ENCODE measurements around the gene HMOX2.
A peak's percentile ranks its signal among the peaks of the same experiment; 100 is the strongest.

The HMOX2 gene

DNA sequence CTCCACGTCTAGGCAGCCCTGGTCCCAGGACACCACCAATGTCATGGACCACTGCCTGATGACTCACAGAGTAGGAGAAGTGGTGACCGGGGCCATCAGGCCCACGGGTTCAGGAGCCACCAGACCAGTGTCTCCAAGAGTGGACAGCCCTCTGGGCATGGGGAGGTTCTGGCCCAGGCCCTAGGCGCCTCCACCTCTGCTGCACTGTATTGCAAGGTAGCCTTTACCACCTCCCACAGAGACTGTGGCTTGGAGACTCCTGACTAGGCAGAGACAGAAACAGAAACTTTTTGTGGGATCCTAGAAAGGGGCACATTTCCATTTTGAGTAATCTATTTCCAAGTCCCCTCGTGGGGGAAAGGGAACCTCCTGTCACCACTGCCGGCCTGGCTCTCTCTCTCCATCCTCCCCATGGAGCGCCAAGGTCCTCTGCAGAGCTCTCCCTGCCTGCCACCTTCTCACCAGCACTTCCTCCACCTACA is 59.5 kb downstream of the HMOX2 start:
- Histone ChIP-seq H3K9ac (ENCODE audit: low read length) (no peak overlapping the region), H3K23ac (ENCODE audit: low read length in 2 of 2) (no peak overlapping the region), H2BK12ac (ENCODE audit: low read length in 2 of 2) (peak overlapping the region in 1 of 2 experiments; percentile 11), H4K8ac (ENCODE audit: low read length) (peak overlapping the region; percentile 29), H3K27ac (ENCODE audit: low read length, poor library complexity, severe bottlenecking) (no peak overlapping the region), H3K79me1 (replicated peaks; ENCODE audit: low read length, poor library complexity, severe bottlenecking) (peaks cover 38% of the 10 kb centered on the region), H3K18ac (ENCODE audit: low read depth in 1 of 2, low read length in 2 of 2) (no peak overlapping the region), H2AK5ac (ENCODE audit: low read length, severe bottlenecking) (peak overlapping the region; percentile 44), H3K27me3 (ENCODE audit: control insufficient read depth in 1 of 2, insufficient read depth in 1 of 2, low read length in 2 of 2) (no peaks in the 10 kb centered on the region), H3K4me1 (ENCODE audit: control insufficient read depth, insufficient read depth, low read depth, low read length) (peaks cover 11% of the 10 kb centered on the region), H3K36me3 (ENCODE audit: control insufficient read depth in 1 of 2, insufficient read depth in 2 of 2, low read depth in 1 of 2, low read length in 2 of 2) (peaks cover 18 to 32% of the 10 kb centered on the region in 2 experiments), H3K4ac (ENCODE audit: low read depth in 1 of 2, low read length in 2 of 2) (no peak overlapping the region), H2BK15ac (ENCODE audit: low read depth, poor library complexity, severe bottlenecking) (peak overlapping the region; percentile 34), H3K9me3 (ENCODE audit: control insufficient read depth, low read length) (no peaks in the 10 kb centered on the region), H4K91ac (ENCODE audit: low read length) (no peak overlapping the region), H2AFZ (ENCODE audit: low read depth, low read length) (no peak overlapping the region), H3K14ac (ENCODE audit: low read length in 2 of 2) (no peak overlapping the region), H3K4me3 (ENCODE audit: insufficient read depth in 1 of 2, low read depth in 1 of 2, low read length in 2 of 2) (no peak overlapping the region), H2BK5ac (ENCODE audit: low read depth, low read length, poor library complexity, severe bottlenecking) (no peak overlapping the region), H2BK120ac (ENCODE audit: low read depth, low read length) (no peak overlapping the region), H3K4me2 (ENCODE audit: low read length, poor library complexity, severe bottlenecking) (no peak overlapping the region)
- WGBS: 92% methylated on average over 7 of the region's 7 CpGs
- DNase-seq: no peak

- 97% methylated on average over 14 of the region's 15 CpGs for WGBS
- peaks cover 11% of the 10 kb centered on the region for H3K4me1 ChIP-seq (ENCODE audit: control insufficient read depth, insufficient read depth, low read depth, low read length)
- peaks cover 36% of the 10 kb centered on the region for H3K79me1 ChIP-seq (replicated peaks; ENCODE audit: low read length, poor library complexity, severe bottlenecking)
- H2AK5ac ChIP-seq (ENCODE audit: low read length, severe bottlenecking): peak overlapping the region; percentile 37
- H2BK15ac ChIP-seq (ENCODE audit: low read depth, poor library complexity, severe bottlenecking): no peak overlapping the region
- H4K91ac ChIP-seq (ENCODE audit: low read length): no peak overlapping the region
- no peaks in the 10 kb centered on the region for H3K9me3 ChIP-seq (ENCODE audit: control insufficient read depth, low read length)
- DNase-seq: no peak
- H3K23ac ChIP-seq (ENCODE audit: low read length in 2 of 2): no peak overlapping the region
- H2AFZ ChIP-seq (ENCODE audit: low read depth, low read length): no peak overlapping the region
- no peak overlapping the region for H2BK120ac ChIP-seq (ENCODE audit: low read depth, low read length)
- H3K36me3 ChIP-seq (ENCODE audit: control insufficient read depth in 1 of 2, insufficient read depth in 2 of 2, low read depth in 1 of 2, low read length in 2 of 2): peaks cover 17 to 32% of the 10 kb centered on the region in 2 experiments
- no peak overlapping the region for H4K8ac ChIP-seq (ENCODE audit: low read length)
- H3K14ac ChIP-seq (ENCODE audit: low read length in 2 of 2): no peak overlapping the region
- no peak overlapping the region for H3K18ac ChIP-seq (ENCODE audit: low read depth in 1 of 2, low read length in 2 of 2)
- no peak overlapping the region for H3K4me2 ChIP-seq (ENCODE audit: low read length, poor library complexity, severe bottlenecking)
- no peak overlapping the region for H3K27ac ChIP-seq (ENCODE audit: low read length, poor library complexity, severe bottlenecking)
- H3K27me3 ChIP-seq (ENCODE audit: control insufficient read depth in 1 of 2, insufficient read depth in 1 of 2, low read length in 2 of 2): no peaks in the 10 kb centered on the region
- peak overlapping the region in 1 of 2 experiments; percentile 85 for H3K4me3 ChIP-seq (ENCODE audit: insufficient read depth in 1 of 2, low read depth in 1 of 2, low read length in 2 of 2)
- H3K9ac ChIP-seq (ENCODE audit: low read length): no peak overlapping the region
- H2BK12ac ChIP-seq (ENCODE audit: low read length in 2 of 2): no peak overlapping the region
- H3K4ac ChIP-seq (ENCODE audit: low read depth in 1 of 2, low read length in 2 of 2): no peak overlapping the region
- no peak overlapping the region for H2BK5ac ChIP-seq (ENCODE audit: low read depth, low read length, poor library complexity, severe bottlenecking)
These were observed 60.4 kb downstream of the HMOX2 start for GRCh38 chr16:4536391-4537106.

DNA sequence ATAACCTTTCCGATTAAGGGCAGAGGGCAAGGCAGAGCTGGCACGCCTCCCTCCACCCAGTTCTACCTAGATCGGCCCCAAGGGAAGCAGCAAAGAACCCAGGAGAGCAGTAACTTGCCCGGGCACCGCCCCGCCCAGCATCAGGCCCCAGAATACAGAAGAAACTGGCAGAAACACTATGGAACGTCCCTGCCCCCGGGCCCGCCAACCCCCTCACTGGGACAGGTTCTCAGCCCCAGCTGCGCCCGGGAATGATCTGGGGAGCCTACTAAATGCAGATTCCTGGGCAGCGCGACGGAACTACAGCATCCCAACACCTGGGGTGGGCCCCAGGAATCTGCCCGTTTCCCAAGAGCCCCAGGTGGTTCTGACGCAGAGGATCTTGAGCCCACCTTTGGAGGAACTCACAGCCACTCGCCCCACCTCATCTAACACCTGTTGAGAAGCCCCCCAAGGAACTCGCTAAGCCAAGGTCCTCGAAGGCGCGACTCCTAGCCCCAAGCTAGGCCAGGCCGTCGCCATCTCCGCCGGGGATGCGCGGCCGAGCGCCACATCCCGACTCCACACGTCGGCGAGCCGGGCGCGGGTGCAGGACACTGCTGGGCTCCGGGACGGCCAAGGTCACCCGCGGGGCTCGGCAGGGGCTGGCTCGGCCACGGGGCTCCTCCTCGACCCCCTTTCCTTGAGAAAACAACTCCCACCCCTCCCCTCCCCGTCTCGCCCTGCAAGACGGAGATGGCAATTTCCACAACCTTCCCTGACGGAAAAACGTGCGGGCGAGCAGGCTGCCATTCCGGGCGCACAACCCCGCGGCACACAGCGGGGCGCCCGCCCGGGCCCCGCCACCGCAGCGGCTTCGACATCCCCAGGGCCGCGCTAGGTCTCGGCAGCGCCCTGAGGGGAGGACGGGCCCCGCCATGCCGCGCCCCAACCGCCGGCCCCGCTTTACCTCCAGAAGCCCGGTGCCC is 61.5 kb downstream of the HMOX2 start:
- 12% methylated on average over 66 of the region's 75 CpGs for WGBS
- Histone ChIP-seq H3K9ac (ENCODE audit: low read length) (peak overlapping the region; percentile 88), H3K23ac (ENCODE audit: low read length in 2 of 2) (no peak overlapping the region), H3K4me3 (ENCODE audit: insufficient read depth in 1 of 2, low read depth in 1 of 2, low read length in 2 of 2) (peak overlapping the region; percentile 78 to 85), H3K4me2 (ENCODE audit: low read length, poor library complexity, severe bottlenecking) (peak overlapping the region; percentile 55), H2BK120ac (ENCODE audit: low read depth, low read length) (peak overlapping the region; percentile 85), H2BK12ac (ENCODE audit: low read length in 2 of 2) (no peak overlapping the region), H3K14ac (ENCODE audit: low read length in 2 of 2) (no peak overlapping the region), H2BK15ac (ENCODE audit: low read depth, poor library complexity, severe bottlenecking) (peak overlapping the region; percentile 54), H3K4me1 (ENCODE audit: control insufficient read depth, insufficient read depth, low read depth, low read length) (peaks cover 11% of the 10 kb centered on the region), H3K79me1 (replicated peaks; ENCODE audit: low read length, poor library complexity, severe bottlenecking) (peaks cover 27% of the 10 kb centered on the region), H3K36me3 (ENCODE audit: control insufficient read depth in 1 of 2, insufficient read depth in 2 of 2, low read depth in 1 of 2, low read length in 2 of 2) (peaks cover 6 to 22% of the 10 kb centered on the region in 2 experiments), H2AFZ (ENCODE audit: low read depth, low read length) (no peak overlapping the region), H4K8ac (ENCODE audit: low read length) (peak overlapping the region; percentile 89), H2BK5ac (ENCODE audit: low read depth, low read length, poor library complexity, severe bottlenecking) (no peak overlapping the region), H3K9me3 (ENCODE audit: control insufficient read depth, low read length) (no peaks in the 10 kb centered on the region), H4K91ac (ENCODE audit: low read length) (peak overlapping the region; percentile 67), H3K27ac (ENCODE audit: low read length, poor library complexity, severe bottlenecking) (no peak overlapping the region), H3K4ac (ENCODE audit: low read depth in 1 of 2, low read length in 2 of 2) (peak overlapping the region; percentile 34 to 73), H3K27me3 (ENCODE audit: control insufficient read depth in 1 of 2, insufficient read depth in 1 of 2, low read length in 2 of 2) (peaks cover 0 to 3% of the 10 kb centered on the region in 2 experiments), H3K18ac (ENCODE audit: low read depth in 1 of 2, low read length in 2 of 2) (peak overlapping the region; percentile 66 to 74), H2AK5ac (ENCODE audit: low read length, severe bottlenecking) (peak overlapping the region; percentile 47)
- peak; percentile 25 for DNase-seq
